Mammary epithelial cell (primary cell): ENCODE measurements around the gene GHRL.

Source experiments
- EZH2 ChIP-seq: IDR thresholded peaks from 2 replicates; pipeline ENCODE4 v1.6.1; 2012; ENCODE audit warnings: low read length, inconsistent platforms, borderline replicate concordance
- TF ChIP-seq, protein P1 (sequence below), 2 donors: IDR thresholded peaks in 1 of 2; conservative IDR thresholded peaks in 1 of 2; 2 replicates each; pipeline ENCODE4 v1.5.1; 2011 to 2012; ENCODE audit warnings: inconsistent platforms in 2 of 2, low read length in 2 of 2, mild to moderate bottlenecking in 2 of 2, control low read depth in 1 of 2, low read depth in 1 of 2; ENCODE audit not compliant: insufficient read depth in 1 of 2; ENCODE audit errors: extremely low read depth in 1 of 2

DNA sequence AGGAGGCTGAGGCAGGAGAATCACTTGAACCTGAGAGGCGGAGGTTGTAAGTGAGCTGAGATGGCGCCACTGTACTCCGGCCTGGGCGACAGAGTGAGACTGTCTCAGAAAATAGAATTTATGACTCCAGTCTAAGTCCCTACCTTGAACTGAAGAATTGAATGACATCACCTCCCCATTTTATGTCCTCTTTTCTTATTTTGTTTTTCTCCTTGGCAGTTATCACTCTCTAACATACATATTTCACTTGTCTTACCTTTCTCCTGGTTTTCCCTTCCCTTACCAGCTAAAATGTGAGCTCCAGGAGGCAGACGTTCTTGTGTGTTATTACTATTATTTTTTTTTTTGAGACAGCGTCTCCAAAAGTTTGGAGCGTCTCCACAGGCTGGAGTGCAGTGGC lies 36.9 kb downstream of the GHRL start:
- TF ChIP-seq, protein P1, sequence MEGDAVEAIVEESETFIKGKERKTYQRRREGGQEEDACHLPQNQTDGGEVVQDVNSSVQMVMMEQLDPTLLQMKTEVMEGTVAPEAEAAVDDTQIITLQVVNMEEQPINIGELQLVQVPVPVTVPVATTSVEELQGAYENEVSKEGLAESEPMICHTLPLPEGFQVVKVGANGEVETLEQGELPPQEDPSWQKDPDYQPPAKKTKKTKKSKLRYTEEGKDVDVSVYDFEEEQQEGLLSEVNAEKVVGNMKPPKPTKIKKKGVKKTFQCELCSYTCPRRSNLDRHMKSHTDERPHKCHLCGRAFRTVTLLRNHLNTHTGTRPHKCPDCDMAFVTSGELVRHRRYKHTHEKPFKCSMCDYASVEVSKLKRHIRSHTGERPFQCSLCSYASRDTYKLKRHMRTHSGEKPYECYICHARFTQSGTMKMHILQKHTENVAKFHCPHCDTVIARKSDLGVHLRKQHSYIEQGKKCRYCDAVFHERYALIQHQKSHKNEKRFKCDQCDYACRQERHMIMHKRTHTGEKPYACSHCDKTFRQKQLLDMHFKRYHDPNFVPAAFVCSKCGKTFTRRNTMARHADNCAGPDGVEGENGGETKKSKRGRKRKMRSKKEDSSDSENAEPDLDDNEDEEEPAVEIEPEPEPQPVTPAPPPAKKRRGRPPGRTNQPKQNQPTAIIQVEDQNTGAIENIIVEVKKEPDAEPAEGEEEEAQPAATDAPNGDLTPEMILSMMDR (conservative IDR thresholded peaks at IDR 0.05 in 1 of 2, IDR thresholded peaks at IDR 0.05 in 1 of 2; ENCODE audit: extremely low read depth in 1 of 2, insufficient read depth in 1 of 2, low read depth in 1 of 2, low read length in 2 of 2): no peak
- no peak for TF ChIP-seq EZH2
